ENCODE data around the gene AK9.

Gene AK9

DNA sequence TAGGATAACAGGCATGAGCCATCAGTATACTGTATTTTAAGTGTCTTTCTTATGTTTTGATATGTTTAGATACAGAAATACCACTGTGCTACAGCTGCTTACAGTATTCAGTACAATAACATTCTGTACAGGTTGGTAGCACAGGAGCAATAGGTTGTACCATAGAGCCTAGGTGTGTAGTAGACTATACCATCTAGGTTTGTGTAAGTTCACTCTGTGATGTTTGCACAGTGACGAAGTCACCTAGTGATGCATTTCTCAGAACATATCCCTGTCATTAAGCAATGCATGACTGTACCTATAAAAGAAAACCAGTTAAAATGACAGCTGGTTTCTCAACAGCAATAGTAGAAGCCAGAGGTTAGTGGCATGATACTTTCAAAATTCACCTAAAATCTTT, 204.9 kb downstream of the AK9 start:
- peak; percentile 83 for DNase-seq (ENCODE audit: low read depth)
- no peak for TF ChIP-seq CTCF (IDR thresholded peaks at IDR 0.05; ENCODE audit: control insufficient read depth, extremely low read depth, insufficient read depth)
- no peak overlapping the region for H3K4me3 ChIP-seq (ENCODE audit: low read depth, low read length)

DNA sequence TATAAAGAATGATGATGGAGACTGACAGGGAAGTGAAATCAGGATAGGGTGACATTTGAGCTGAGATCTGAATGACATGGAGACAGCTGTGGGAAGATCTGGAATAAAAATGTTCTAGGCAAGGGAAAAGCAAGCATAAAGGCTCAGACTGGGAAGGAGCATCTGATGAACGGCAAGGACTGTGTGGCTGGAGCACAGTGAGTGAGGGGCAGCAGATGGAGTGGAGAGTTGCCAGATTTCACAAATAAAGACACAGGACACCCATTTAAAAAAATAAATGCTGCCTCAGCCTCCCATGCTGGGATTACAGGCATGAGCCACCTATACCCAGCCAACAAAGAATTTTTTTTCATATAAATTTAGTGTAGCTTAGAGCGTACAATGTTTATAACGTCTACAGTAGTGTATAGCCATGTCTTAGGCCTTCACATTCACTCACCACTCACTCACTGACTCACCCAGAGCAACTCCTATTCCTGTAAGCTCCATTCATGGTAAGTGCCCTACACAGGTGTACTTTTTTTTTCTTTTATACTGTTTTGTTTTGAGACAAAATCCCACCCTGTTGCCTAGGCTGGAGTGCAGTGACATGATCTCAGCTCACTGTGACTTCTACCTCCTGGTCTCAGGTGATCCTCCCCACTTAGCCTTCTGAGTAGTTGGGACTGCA, 205.6 kb downstream of the AK9 start:
- TF ChIP-seq CTCF (IDR thresholded peaks at IDR 0.05; ENCODE audit: control insufficient read depth, extremely low read depth, insufficient read depth), result no peak
- no peak for DNase-seq (ENCODE audit: low read depth)
- H3K4me3 ChIP-seq (ENCODE audit: low read depth, low read length), result no peak overlapping the region

DNA sequence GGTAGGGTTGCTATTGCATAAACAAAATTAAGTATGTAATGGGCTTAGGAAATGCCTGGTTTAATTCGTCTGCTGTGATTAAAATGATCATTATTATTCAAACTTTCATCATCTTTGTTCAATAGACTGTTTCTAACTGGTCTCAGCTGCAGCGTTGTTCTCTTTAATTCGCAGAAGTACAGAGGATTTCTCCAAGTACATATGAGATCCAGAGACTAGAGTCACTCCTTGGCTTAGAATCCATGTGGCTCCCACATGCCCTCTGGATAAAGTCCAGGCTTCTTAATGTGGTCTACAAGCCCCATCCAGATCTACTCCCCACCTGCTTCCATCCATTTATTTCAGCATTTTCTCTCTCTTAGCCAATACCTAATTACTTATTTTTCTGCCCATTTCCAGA, 206.9 kb downstream of the AK9 start:
- TF ChIP-seq CTCF (IDR thresholded peaks at IDR 0.05; ENCODE audit: control insufficient read depth, extremely low read depth, insufficient read depth), result no peak
- peak overlapping the region; percentile 50; the same call in 1 of the 2 replicates for H3K4me3 ChIP-seq (ENCODE audit: low read depth, low read length)

DNA sequence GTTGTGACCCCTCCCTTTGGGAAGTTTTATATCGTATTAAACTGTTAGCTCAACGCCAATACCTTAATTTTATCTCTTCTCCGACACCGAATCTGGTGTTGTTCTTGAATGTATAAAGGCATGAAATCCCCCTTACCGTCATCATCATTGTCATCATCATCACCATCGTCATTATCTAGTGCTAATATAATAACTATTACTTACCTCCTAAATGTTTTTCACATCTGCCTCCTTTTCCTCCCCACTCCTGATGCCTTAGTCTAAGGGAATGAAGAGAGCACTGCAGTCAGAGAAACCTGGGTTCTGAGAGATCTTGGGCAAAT, 207.3 kb downstream of the AK9 start:
- peak overlapping the region; percentile 50 for H3K4me3 ChIP-seq (ENCODE audit: low read depth, low read length)
- TF ChIP-seq CTCF (IDR thresholded peaks at IDR 0.05; ENCODE audit: control insufficient read depth, extremely low read depth, insufficient read depth), result no peak

More for the DNA sequence above, 206.9 kb downstream of the AK9 start:
- DNase-seq (ENCODE audit: low read depth), result no peak

DNA sequence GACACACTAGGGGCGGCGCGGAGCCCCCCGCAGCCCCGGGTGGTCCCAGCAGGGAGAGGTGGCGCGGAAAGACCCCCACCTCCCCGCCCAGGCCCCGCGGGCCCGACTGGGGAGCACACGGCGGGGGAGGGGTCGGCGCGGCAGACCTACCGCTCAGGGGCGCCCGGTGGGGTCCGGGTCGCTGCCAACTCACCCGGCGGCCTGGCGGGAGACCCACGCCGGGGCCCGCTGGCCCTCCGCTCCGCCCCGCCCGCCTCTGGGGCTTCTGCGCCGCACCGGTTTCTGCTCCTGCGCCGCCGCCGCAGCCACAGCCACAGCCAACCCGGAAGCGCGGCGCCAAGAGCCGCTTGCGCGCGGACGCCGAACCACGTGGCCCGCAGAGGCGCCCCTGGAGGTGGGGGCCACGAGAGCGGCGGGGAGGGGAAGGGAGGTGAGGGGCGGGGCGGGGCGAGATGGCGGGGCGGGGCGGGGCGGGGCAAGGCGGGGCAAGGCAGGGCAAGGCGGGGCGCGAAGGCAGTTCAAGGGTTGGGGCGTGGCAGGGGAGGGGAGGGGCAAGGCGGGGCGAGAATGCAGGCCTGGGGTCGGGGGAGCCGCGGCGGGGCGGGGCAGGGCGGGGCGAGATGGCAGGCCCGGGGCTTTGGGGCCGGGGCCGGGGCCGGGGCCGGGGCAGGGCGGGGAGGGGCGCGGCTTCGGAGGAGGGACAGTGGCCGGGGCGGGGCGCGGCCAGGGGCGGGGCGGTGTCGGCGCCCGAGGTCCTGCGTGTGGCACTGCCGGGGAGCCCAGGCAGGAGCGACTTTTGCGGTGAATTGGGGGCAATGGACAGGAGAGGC, 207.9 kb downstream of the AK9 start, which contains the start of gene ZBTB24:
Gene ZBTB24 (minus strand): TSS at position 315 of the 830 bp plus-strand sequence. CDS start 1,193 bp downstream, outside the sequence.
- no peak for DNase-seq (ENCODE audit: low read depth)
- peak within 1 kb of the TSS; percentile 73 for H3K4me3 ChIP-seq (ENCODE audit: low read depth, low read length)
- TF ChIP-seq CTCF (IDR thresholded peaks at IDR 0.05; ENCODE audit: control insufficient read depth, extremely low read depth, insufficient read depth), result no peak

More for the DNA sequence above, 207.3 kb downstream of the AK9 start:
- DNase-seq (ENCODE audit: low read depth), result no peak

DNA sequence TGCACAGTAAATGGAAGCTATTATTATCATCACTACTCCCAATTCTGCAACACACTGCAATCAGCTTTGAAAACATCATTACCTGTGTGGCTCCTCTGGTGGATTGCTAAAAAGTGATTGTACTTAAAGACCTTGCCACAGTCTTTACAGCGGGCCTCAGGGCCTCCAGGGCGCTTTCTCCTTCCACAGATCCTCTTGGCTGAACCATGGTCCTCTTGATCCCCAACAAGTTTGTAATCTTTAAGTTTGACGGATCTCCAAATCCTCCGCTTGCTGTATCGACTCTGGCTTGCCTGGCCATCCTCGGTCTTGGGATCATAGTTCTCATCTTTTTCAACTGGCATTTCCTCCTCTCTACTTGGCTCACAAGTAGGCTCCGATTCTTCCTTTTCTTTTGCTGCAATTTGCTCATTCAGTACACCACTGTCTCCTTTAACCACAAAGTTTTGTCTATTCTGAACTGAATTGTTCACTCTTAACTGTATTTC, 210.0 kb downstream of the AK9 start:
- no peak overlapping the region for H3K4me3 ChIP-seq (ENCODE audit: low read depth, low read length)
- no peak for DNase-seq (ENCODE audit: low read depth)
- TF ChIP-seq CTCF (IDR thresholded peaks at IDR 0.05; ENCODE audit: control insufficient read depth, extremely low read depth, insufficient read depth), result no peak

All from LNCaP clone FGC (cell line).